ENCODE data around the gene DRC7. TPM values are rescaled to one million over a fixed set of nuclear protein-coding genes. Genes with fewer than 3 reads are reported as not detected.
A peak's percentile ranks its signal among the peaks of the same experiment; 100 is the strongest.

The DRC7 gene
- total RNA-seq, 2 donors from 2014 or later: not detected

DNA sequence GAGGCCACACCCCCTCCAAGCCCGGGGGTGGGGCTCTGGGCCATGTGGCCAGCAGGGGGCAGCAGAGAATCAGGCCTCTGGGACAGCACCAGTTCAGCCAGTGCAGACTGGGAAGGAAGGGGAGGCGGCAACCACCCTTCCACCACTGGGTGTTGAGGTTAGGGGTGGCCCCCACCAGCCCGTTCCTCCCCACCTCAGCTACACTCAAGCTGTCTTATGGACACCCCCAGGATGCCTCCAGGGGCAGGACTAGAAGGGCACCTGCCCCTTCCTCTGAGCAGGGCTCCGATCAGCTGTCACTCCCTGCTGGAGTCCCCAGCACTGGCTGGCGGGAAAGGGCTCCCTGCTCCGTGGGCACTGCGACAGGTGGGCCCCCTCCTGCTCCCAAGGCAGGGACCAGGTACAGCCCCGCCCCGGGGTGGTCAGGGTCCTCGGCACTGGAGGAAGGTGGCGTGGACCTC is 62.8 kb downstream of the DRC7 start:
- Histone ChIP-seq H3K4me1 (ENCODE audit: control insufficient read depth in 1 of 2, low read depth in 2 of 2) (no peaks in the 10 kb centered on the region), H3K27ac (no peak overlapping the region), H3K9me3 (no peaks in the 10 kb centered on the region), H3K36me3 (peaks cover 23% of the 10 kb centered on the region), H3K4me3 (no peak overlapping the region), H3K27me3 (replicated peaks; ENCODE audit: insufficient read depth) (no peaks in the 10 kb centered on the region)
- ATAC-seq (ENCODE audit: insufficient number of reproducible peaks, low FRiP score, low read depth): peak; percentile 77
- TF ChIP-seq, protein P1, sequence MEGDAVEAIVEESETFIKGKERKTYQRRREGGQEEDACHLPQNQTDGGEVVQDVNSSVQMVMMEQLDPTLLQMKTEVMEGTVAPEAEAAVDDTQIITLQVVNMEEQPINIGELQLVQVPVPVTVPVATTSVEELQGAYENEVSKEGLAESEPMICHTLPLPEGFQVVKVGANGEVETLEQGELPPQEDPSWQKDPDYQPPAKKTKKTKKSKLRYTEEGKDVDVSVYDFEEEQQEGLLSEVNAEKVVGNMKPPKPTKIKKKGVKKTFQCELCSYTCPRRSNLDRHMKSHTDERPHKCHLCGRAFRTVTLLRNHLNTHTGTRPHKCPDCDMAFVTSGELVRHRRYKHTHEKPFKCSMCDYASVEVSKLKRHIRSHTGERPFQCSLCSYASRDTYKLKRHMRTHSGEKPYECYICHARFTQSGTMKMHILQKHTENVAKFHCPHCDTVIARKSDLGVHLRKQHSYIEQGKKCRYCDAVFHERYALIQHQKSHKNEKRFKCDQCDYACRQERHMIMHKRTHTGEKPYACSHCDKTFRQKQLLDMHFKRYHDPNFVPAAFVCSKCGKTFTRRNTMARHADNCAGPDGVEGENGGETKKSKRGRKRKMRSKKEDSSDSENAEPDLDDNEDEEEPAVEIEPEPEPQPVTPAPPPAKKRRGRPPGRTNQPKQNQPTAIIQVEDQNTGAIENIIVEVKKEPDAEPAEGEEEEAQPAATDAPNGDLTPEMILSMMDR (IDR thresholded peaks at IDR 0.05): peak; percentile 97
- DNase-seq (ENCODE audit: low spot score): peak; percentile 49

DNA sequence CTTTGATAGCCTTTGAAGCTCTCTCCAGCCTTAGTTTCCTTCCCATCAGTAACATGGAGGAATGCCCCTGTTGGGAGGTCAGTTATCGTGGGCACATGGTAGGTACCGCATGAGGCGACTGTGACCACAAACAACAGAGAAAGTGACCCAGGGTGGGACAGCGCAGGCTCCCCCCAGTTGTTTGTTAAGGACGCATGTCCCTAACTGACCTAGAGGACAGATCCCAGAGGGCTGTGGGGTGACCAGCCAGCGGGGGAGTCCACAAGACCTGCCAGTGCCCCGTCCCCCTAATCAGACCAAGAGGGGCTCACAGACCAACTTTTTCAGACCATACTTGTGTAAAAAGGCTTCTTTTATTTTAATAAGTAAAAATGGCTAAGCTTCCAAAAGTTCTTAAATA is 63.3 kb downstream of the DRC7 start:
- DNase-seq (ENCODE audit: low spot score) (no peak), ATAC-seq (ENCODE audit: insufficient number of reproducible peaks, low FRiP score, low read depth) (no peak)
- peaks cover 24% of the 10 kb centered on the region for H3K36me3 ChIP-seq
- no peaks in the 10 kb centered on the region for H3K27me3 ChIP-seq (replicated peaks; ENCODE audit: insufficient read depth)
- H3K27ac ChIP-seq: no peak overlapping the region
- no peaks in the 10 kb centered on the region for H3K9me3 ChIP-seq
- H3K4me3 ChIP-seq: no peak overlapping the region
- TF ChIP-seq, protein P1 (IDR thresholded peaks at IDR 0.05): no peak
- no peaks in the 10 kb centered on the region for H3K4me1 ChIP-seq (ENCODE audit: control insufficient read depth in 1 of 2, low read depth in 2 of 2)

DNA sequence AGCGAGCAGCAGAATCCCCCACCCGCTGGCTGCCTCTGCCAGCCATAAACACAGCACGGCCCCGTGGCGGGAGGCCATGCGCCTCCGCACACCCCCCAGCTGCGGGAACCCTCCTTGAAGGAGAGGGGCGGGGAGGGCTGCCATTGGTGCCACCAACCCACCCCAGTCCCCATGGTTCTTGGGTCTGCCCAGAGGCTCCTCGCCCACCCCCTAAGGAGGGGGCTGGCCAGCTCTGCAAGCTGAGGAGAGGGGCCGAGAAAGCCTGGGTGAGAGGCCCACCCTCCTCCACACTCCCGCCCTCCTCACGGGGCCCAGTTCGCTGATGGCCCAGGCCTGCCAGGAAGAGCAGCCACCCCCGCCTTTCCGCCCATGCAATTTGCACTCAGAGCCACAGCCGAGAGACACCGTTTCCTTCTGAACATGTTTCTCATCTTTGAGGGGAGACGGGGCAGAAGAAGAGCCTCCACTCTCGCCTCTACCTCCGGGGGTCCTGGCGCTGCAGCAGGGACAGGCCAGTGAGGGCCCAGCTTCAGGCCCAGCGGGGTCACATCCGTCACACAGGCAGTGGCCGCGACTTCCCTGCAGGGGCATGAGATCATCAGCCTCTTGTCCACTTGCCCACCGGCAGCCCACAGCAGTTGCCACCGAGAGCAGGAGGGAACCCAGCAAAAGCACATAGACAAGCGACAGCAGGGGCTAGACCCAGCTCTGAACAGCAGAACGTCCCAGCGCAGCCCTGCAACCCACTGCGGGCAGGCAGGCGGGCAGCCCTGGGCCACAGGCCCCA is 63.9 kb downstream of the DRC7 start:
- Histone ChIP-seq H3K4me3 (no peak overlapping the region), H3K27me3 (replicated peaks; ENCODE audit: insufficient read depth) (no peaks in the 10 kb centered on the region), H3K36me3 (peaks cover 20% of the 10 kb centered on the region), H3K27ac (no peak overlapping the region), H3K9me3 (no peaks in the 10 kb centered on the region), H3K4me1 (ENCODE audit: control insufficient read depth in 1 of 2, low read depth in 2 of 2) (no peaks in the 10 kb centered on the region)
- no peak for ATAC-seq (ENCODE audit: insufficient number of reproducible peaks, low FRiP score, low read depth)
- no peak for DNase-seq (ENCODE audit: low spot score)
- TF ChIP-seq, protein P1 (IDR thresholded peaks at IDR 0.05): no peak

DNA sequence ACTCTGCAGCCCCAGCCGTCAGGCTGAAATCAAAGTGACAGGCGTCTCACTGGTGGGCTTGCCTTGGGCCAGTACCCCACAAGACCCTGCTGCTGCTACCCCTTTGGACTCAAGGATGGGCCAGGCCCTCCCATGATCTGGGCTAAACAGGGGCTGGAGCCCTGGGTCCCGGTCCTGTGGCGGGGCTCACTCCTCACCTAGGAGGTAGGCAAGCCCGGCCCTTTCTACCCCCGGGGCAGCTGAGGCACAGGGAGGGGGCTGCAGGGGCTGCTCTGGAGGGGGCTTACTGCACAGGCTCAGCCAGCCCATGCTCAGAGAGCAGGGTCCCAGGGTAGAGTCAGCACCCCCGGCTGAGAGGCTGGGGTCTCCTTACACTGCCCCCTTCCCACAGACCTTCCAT is 64.5 kb downstream of the DRC7 start:
- ATAC-seq (ENCODE audit: insufficient number of reproducible peaks, low FRiP score, low read depth) (no peak), DNase-seq (ENCODE audit: low spot score) (no peak)
- no peaks in the 10 kb centered on the region for H3K27me3 ChIP-seq (replicated peaks; ENCODE audit: insufficient read depth)
- TF ChIP-seq, protein P1 (IDR thresholded peaks at IDR 0.05): no peak
- H3K4me1 ChIP-seq (ENCODE audit: control insufficient read depth in 1 of 2, low read depth in 2 of 2): no peaks in the 10 kb centered on the region
- no peaks in the 10 kb centered on the region for H3K9me3 ChIP-seq
- peaks cover 18% of the 10 kb centered on the region for H3K36me3 ChIP-seq
- no peak overlapping the region for H3K27ac ChIP-seq
- no peak overlapping the region for H3K4me3 ChIP-seq

DNA sequence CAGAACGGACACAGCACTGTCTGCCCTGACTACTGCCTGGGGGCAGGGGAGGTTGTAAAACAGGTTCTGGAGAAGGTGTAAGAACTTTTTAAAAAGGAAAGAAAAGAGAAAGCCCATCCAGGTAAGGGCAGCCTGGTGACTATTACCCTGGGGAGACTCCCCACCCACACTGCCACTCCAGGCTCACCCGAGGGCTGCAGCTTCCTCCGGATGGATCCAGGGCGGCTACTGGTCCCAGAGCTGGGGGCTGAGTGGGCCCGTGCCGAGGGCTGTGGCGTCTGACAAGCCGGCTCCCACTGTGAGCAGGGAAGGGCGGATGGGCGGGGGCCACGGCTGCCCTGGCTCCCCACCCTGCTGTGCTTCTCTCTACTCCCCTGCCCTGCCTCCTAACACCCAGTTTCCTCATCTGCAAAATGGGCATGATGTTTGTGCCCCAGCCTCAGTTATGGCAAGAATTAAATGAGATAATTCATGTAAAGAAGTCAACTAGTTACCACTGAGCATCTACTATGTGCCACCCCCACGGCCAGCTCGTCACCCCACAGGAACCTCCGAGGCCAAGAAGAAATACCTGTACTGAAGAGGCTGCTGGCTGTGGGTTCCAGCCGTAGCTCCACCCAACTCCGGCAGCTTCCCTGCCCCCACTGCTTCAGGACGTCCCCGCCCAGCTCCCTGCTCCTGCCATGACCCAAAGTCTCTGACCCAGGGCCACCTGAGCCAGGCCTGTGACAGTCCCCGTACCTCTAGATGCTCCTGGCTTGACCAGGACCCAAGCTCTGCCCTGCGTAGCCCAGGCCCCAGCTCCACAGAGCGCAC is 65.1 kb downstream of the DRC7 start:
- Histone ChIP-seq H3K9me3 (no peaks in the 10 kb centered on the region), H3K36me3 (peaks cover 18% of the 10 kb centered on the region), H3K4me1 (ENCODE audit: control insufficient read depth in 1 of 2, low read depth in 2 of 2) (peaks cover 0 to 4% of the 10 kb centered on the region in 2 donors), H3K27ac (no peak overlapping the region), H3K4me3 (no peak overlapping the region), H3K27me3 (replicated peaks; ENCODE audit: insufficient read depth) (no peaks in the 10 kb centered on the region)
- DNase-seq (ENCODE audit: low spot score) (no peak), ATAC-seq (ENCODE audit: insufficient number of reproducible peaks, low FRiP score, low read depth) (no peak)
- TF ChIP-seq, protein P1 (IDR thresholded peaks at IDR 0.05): no peak
